GM23338 (cell line): ENCODE measurements around the gene MT1B. TPM values are rescaled to one million over a fixed set of nuclear protein-coding genes. Genes with fewer than 3 reads are reported as not detected.
A peak's percentile ranks its signal among the peaks of the same experiment; 100 is the strongest.

Experiments used
- ATAC-seq: fragments of 200-7000 bp; cut with Tn5 transposase; 3 replicates; pipeline ENCODE4 v1.9.1; 2020
- DNase-seq: peaks from one replicate; pipeline ENCODE4 v3.0.0-alpha.2; 2015; ENCODE audit warnings: low spot score
- H2AFZ ChIP-seq: fragments of 200-600 bp; sonication (generic); 2 replicates; pipeline ENCODE4 v1.8.0; 2016; ENCODE audit warnings: antibody characterized with exemption, mild to moderate bottlenecking, moderate library complexity
- H3F3A ChIP-seq: fragments of 200-600 bp; sonication (generic); replicated peaks from 2 replicates; pipeline ENCODE4 v1.8.0; 2017; ENCODE audit warnings: antibody characterized with exemption, mixed run types, low read depth
- H3K27ac ChIP-seq: fragments of 200-600 bp; sonication (generic); 2 replicates; pipeline ENCODE4 v1.6.1; 2016; ENCODE audit warnings: low read depth
- H3K27me3 ChIP-seq: fragments of 200-600 bp; sonication (generic); 2 replicates; pipeline ENCODE4 v1.8.0; 2016; ENCODE audit warnings: mild to moderate bottlenecking, mixed run types, moderate library complexity; ENCODE audit not compliant: insufficient read depth
- H3K36me3 ChIP-seq: fragments of 200-600 bp; sonication (generic); 2 replicates; pipeline ENCODE4 v1.8.0; 2016; ENCODE audit warnings: mild to moderate bottlenecking; ENCODE audit not compliant: insufficient read depth
- H3K4me1 ChIP-seq: fragments of 200-600 bp; sonication (generic); 2 replicates; pipeline ENCODE4 v1.8.0; 2016; ENCODE audit warnings: mild to moderate bottlenecking, moderate library complexity; ENCODE audit not compliant: insufficient read depth
- H3K4me2 ChIP-seq: fragments of 200-600 bp; sonication (generic); 2 replicates; pipeline ENCODE4 v1.7.1; 2017; ENCODE audit warnings: mixed run types
- H3K4me3 ChIP-seq: fragments of 200-600 bp; sonication (generic); 2 replicates; pipeline ENCODE4 v1.6.1; 2016; ENCODE audit warnings: mixed run types
- H3K79me2 ChIP-seq: fragments of 200-600 bp; sonication (generic); replicated peaks from 2 replicates; pipeline ENCODE4 v1.8.0; 2017; ENCODE audit warnings: mild to moderate bottlenecking; ENCODE audit not compliant: insufficient read depth
- H3K9me2 ChIP-seq: fragments of 200-600 bp; sonication (generic); 2 replicates; pipeline ENCODE4 v1.8.0; 2017; ENCODE audit not compliant: insufficient read depth
- H4K20me1 ChIP-seq: fragments of 200-600 bp; sonication (generic); replicated peaks from 2 replicates; pipeline ENCODE4 v1.8.0; 2017; ENCODE audit warnings: mild to moderate bottlenecking; ENCODE audit not compliant: insufficient read depth
- H3K27ac Mint-ChIP-seq: 2 replicates; pipeline ENCODE4 v1.8.0; 2020; ENCODE audit warnings: inconsistent platforms, mild to moderate bottlenecking, moderate library complexity, mixed read lengths
- H3K27me3 Mint-ChIP-seq: 3 replicates; pipeline ENCODE4 v1.8.0; 2022; ENCODE audit warnings: low read depth, mild to moderate bottlenecking, moderate library complexity, mixed read lengths, inconsistent platforms; ENCODE audit not compliant: insufficient read depth, poor library complexity
- H3K36me3 Mint-ChIP-seq: 3 replicates; pipeline ENCODE4 v1.8.0; 2021; ENCODE audit warnings: low read depth, mild to moderate bottlenecking, inconsistent platforms, moderate library complexity, mixed read lengths
- H3K4me1 Mint-ChIP-seq: 3 replicates; pipeline ENCODE4 v1.8.0; 2020; ENCODE audit warnings: mild to moderate bottlenecking, inconsistent platforms, mixed read lengths
- H3K4me3 Mint-ChIP-seq: 3 replicates; pipeline ENCODE4 v1.8.0; 2021; ENCODE audit warnings: moderate library complexity, mild to moderate bottlenecking, inconsistent platforms, mixed read lengths
- H3K9me3 Mint-ChIP-seq: 3 replicates; pipeline ENCODE4 v1.8.0; 2020; ENCODE audit warnings: moderate library complexity, mild to moderate bottlenecking, inconsistent platforms, mixed read lengths
- CREB1 ChIP-seq: fragments of 250-450 bp; sonication (Bioruptor Pico); IDR thresholded peaks from 2 replicates; pipeline ENCODE4 v1.5.0; 2020; ENCODE audit warnings: low read depth, mild to moderate bottlenecking, moderate library complexity
- EZH2 ChIP-seq: fragments of 200-600 bp; sonication (generic); IDR thresholded peaks from one replicate; pipeline ENCODE4 v1.8.0; 2017; ENCODE audit warnings: antibody characterized with exemption, mild to moderate bottlenecking, low read depth; ENCODE audit not compliant: unreplicated experiment
- JUNB ChIP-seq: IDR thresholded peaks from one replicate; pipeline ENCODE4 v1.6.1; 2016; ENCODE audit warnings: antibody characterized with exemption; ENCODE audit not compliant: unreplicated experiment
- NANOG ChIP-seq: IDR thresholded peaks from 2 replicates; pipeline ENCODE4 v1.6.1; 2016; ENCODE audit warnings: antibody characterized with exemption, borderline replicate concordance
- POLR2AphosphoS5 ChIP-seq: IDR thresholded peaks from 2 replicates; pipeline ENCODE4 v1.6.1; 2016; ENCODE audit warnings: antibody characterized with exemption, low read depth
- ZNF114 ChIP-seq: fragments of 250-450 bp; sonication (Bioruptor Pico); IDR thresholded peaks from 2 replicates; pipeline ENCODE4 v1.5.0; 2020; ENCODE audit warnings: mild to moderate bottlenecking, moderate library complexity
- polyA plus RNA-seq: library from polyadenylated mRNA; unstranded; fragments of >200 nt; fragmentation: Nextera tagmentation; extraction: Ambion mirVana; gene quantifications from 2 replicates; pipeline ENCODE4 v1.2.1, GENCODE V29; 2016
- total RNA-seq: library from RNA; depleted of rRNA; stranded (reverse); fragments of >200 nt; shearing (Covaris generic); gene quantifications from 2 replicates; pipeline ENCODE4 v1.2.3, GENCODE V29; 2014
- TF ChIP-seq, protein P1 (sequence below): IDR thresholded peaks from one replicate; pipeline ENCODE4 v1.6.1; 2018; ENCODE audit warnings: antibody characterized with exemption; ENCODE audit not compliant: unreplicated experiment
- TF ChIP-seq, protein P2 (sequence below): IDR thresholded peaks from 2 replicates; pipeline ENCODE4 v1.6.1; 2016; ENCODE audit warnings: antibody characterized with exemption

MT1B gene
- total and polyA plus RNA-seq, 2 experiments from 2014 or later, result not detected

DNA sequence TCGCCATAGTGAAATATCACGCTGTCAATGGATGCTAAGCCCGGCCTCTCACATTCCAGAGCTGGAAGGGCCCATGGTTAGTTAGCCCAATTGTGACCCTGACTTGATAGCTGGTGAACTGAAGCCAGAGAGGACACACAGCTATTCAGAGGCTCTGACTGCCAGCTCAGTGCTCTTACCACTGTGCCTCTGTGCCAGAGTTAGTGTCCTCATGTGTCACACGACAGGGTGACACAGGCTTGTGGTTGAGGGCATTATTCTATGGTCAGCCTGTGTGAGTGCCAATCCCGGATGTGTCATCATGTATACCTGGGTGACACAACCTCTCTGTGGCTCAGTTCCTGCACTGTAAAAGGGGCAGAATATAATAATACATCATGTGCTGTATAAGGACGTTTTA lies 28.1 kb downstream of the MT1B start (continued):
- TF ChIP-seq, protein P1, sequence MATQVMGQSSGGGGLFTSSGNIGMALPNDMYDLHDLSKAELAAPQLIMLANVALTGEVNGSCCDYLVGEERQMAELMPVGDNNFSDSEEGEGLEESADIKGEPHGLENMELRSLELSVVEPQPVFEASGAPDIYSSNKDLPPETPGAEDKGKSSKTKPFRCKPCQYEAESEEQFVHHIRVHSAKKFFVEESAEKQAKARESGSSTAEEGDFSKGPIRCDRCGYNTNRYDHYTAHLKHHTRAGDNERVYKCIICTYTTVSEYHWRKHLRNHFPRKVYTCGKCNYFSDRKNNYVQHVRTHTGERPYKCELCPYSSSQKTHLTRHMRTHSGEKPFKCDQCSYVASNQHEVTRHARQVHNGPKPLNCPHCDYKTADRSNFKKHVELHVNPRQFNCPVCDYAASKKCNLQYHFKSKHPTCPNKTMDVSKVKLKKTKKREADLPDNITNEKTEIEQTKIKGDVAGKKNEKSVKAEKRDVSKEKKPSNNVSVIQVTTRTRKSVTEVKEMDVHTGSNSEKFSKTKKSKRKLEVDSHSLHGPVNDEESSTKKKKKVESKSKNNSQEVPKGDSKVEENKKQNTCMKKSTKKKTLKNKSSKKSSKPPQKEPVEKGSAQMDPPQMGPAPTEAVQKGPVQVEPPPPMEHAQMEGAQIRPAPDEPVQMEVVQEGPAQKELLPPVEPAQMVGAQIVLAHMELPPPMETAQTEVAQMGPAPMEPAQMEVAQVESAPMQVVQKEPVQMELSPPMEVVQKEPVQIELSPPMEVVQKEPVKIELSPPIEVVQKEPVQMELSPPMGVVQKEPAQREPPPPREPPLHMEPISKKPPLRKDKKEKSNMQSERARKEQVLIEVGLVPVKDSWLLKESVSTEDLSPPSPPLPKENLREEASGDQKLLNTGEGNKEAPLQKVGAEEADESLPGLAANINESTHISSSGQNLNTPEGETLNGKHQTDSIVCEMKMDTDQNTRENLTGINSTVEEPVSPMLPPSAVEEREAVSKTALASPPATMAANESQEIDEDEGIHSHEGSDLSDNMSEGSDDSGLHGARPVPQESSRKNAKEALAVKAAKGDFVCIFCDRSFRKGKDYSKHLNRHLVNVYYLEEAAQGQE, result no peak
- no peak for TF ChIP-seq JUNB
- TF ChIP-seq CREB1, result no peak
- TF ChIP-seq ZNF114 (CRISPR knock-in tag), result no peak
- TF ChIP-seq NANOG, result no peak

DNA sequence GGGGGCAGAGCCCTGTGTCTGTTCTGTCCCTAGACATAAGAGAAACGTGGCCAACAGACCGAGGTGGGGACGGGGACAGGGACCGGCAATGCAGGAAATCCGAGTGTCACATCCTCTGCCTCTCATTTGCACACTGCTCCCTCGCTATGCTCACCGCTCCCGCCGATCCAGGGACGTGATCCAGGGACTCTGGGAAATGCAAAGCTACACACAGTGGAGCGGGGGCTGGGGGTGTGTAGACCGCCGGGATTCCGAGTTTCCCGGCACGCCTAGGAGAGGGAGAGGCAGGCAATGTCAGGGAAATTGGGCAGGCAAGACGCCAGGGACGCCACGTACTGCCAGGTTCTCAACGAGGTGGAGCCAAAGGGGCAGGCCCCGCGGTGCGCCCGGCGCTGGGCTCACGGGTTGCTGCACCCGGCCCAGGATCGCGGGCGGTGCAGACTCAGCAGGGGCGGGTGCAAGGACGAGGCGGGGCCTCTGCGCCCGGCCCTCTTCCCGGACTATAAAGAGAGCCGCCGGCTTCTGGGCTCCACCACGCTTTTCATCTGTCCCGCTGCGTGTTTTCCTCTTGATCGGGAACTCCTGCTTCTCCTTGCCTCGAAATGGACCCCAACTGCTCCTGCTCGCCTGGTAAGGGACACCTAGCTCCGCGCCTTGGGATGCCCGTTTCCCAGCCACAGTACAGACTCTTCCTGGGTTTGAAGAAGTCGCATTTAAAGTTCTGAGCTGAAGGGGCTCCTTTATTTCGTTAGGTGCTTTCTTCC lies 30.4 kb downstream of the MT1B start, which contains the start of gene MT1X:
MT1X (plus strand) TSS at position 532 of the 764 bp plus-strand sequence; CDS start at position 603, 71 bp downstream.
- Histone ChIP-seq H3K4me2 (peak within 1 kb of the TSS; percentile 96), H2AFZ (peak within 1 kb of the TSS; percentile 95), H3K4me1 (peaks cover 28% of the 10 kb centered on the region), H3K9me2 (no peaks in the 10 kb centered on the region), H3K27ac (no peak within 1 kb of the TSS), H4K20me1 (no peaks in the 10 kb centered on the region), H3F3A (peaks cover 7% of the 10 kb centered on the region; the same call in 1 of the 2 replicates), H3K4me3 (peak within 1 kb of the TSS; percentile 86), H3K79me2 (peaks cover 14% of the 10 kb centered on the region), H3K36me3 (no peaks in the 10 kb centered on the region), H3K27me3 (peaks cover 24% of the 10 kb centered on the region)
- Mint-ChIP-seq H3K4me3 (peak within 1 kb of the TSS; percentile 93), H3K9me3 (peaks cover 11% of the 10 kb centered on the region; the same call in 2 of the 3 replicates), H3K27me3 (peaks cover 24% of the 10 kb centered on the region), H3K27ac (peak within 1 kb of the TSS; percentile 89; the same call in 1 of the 2 replicates), H3K4me1 (peaks cover 27% of the 10 kb centered on the region), H3K36me3 (peaks cover 40% of the 10 kb centered on the region)
- DNase-seq (peak; percentile 89), ATAC-seq (peak; percentile 92)
- TF ChIP-seq EZH2 (no peak), CREB1 (no peak), POLR2AphosphoS5 (peak; percentile 97)
- TF ChIP-seq, protein P2, sequence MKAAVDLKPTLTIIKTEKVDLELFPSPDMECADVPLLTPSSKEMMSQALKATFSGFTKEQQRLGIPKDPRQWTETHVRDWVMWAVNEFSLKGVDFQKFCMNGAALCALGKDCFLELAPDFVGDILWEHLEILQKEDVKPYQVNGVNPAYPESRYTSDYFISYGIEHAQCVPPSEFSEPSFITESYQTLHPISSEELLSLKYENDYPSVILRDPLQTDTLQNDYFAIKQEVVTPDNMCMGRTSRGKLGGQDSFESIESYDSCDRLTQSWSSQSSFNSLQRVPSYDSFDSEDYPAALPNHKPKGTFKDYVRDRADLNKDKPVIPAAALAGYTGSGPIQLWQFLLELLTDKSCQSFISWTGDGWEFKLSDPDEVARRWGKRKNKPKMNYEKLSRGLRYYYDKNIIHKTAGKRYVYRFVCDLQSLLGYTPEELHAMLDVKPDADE, result peak; percentile 45; the same call in 1 of the 2 replicates
